MG63 (cell line): ENCODE results near the gene LY6G6D. TPM values are rescaled to one million over a fixed set of nuclear protein-coding genes. Genes with fewer than 3 reads are reported as not detected.

ENCODE experiments used
- DNase-seq: peaks from one replicate; pipeline ENCODE4 v3.0.0-alpha.2; 2020
- H3K27me3 ChIP-seq: fragments of 250-450 bp; sonication (Bioruptor Pico); 2 replicates; pipeline ENCODE4 v1.5.1; 2020; ENCODE audit warnings: mild to moderate bottlenecking, moderate library complexity
- H3K36me3 ChIP-seq: fragments of 250-450 bp; sonication (Bioruptor Pico); 2 replicates; pipeline ENCODE4 v1.5.1; 2020; ENCODE audit warnings: mild to moderate bottlenecking, moderate library complexity
- H3K4me3 ChIP-seq: fragments of 250-450 bp; sonication (Bioruptor Pico); 2 replicates; pipeline ENCODE4 v1.5.1; 2020; ENCODE audit warnings: mild to moderate bottlenecking, moderate library complexity
- H3K9me3 ChIP-seq: fragments of 250-450 bp; sonication (Bioruptor Pico); 2 replicates; pipeline ENCODE4 v1.5.1; 2020; ENCODE audit warnings: mild to moderate bottlenecking, moderate library complexity
- total RNA-seq: library from RNA; depleted of rRNA; stranded (reverse); fragments of >200 nt; shearing (Covaris generic); gene quantifications from 2 replicates; pipeline ENCODE4 v1.2.3, GENCODE V29; 2014; ENCODE audit warnings: low replicate concordance; rRNA removed

The LY6G6D gene, protein sequence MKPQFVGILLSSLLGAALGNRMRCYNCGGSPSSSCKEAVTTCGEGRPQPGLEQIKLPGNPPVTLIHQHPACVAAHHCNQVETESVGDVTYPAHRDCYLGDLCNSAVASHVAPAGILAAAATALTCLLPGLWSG
- not detected in 2 replicates for total RNA-seq

- Histone ChIP-seq H3K9me3 (no peaks in the 10 kb centered on the region), H3K27me3 (no peaks in the 10 kb centered on the region), H3K4me3 (no peak within 1 kb of the TSS), H3K36me3 (no peaks in the 10 kb centered on the region)
- DNase-seq, result no peak
Observed at GRCh38 chr6:31715022-31715958, at the start of gene LY6G6D. LY6G6D (plus strand) TSS chr6:31715348; CDS start chr6:31715356, 8 bp downstream.

DNA sequence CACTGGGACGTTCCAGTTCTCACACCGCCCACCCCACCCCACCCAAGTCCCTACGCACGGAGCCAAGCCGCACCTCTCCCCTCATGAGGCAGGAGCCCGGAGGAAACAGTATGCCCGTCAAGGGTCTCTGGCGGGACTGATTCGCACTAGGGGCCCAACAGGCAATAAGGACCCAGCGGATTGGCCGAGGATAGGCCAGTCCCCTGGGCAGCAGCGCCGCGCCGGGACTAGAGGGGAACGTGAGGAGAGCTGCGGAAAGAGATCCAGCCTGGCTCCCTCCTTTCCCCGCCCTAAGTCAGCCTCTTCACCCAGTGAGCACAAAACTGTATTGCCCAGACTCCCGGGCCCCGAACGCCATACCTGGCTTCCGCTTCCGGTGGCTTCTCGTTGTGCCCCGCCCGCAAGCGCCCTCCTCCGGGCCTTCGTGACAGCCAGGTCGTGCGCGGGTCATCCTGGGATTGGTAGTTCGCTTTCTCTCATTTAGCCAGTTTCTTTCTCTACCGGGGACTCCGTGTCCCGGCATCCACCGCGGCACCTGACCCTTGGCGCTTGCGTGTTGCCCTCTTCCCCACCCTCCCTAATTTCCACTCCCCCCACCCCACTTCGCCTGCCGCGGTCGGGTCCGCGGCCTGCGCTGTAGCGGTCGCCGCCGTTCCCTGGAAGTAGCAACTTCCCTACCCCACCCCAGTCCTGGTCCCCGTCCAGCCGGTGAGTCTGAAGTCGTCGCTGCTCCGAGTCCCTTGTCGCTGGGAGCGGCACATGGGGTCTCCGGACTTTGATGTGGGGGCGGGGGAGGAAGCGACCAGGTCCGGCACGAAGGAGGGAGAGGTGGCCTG, 49.4 kb upstream of the LY6G6D start, which contains the start of gene CSNK2B:
TSS of gene CSNK2B (plus strand) at position 580 of the 836 bp plus-strand sequence. CDS start 752 bp downstream, outside the sequence.
- DNase-seq, result peak; percentile 97
- Histone ChIP-seq H3K36me3 (peaks cover 47% of the 10 kb centered on the region), H3K4me3 (peak within 1 kb of the TSS; percentile 78), H3K27me3 (no peaks in the 10 kb centered on the region), H3K9me3 (no peaks in the 10 kb centered on the region)

- H3K36me3 ChIP-seq, result peaks cover 47% of the 10 kb centered on the region
- DNase-seq, result no peak
- no peaks in the 10 kb centered on the region for H3K9me3 ChIP-seq
Observed at GRCh38 chr6:31666337-31666965, 48.7 kb upstream of the LY6G6D start.

DNA sequence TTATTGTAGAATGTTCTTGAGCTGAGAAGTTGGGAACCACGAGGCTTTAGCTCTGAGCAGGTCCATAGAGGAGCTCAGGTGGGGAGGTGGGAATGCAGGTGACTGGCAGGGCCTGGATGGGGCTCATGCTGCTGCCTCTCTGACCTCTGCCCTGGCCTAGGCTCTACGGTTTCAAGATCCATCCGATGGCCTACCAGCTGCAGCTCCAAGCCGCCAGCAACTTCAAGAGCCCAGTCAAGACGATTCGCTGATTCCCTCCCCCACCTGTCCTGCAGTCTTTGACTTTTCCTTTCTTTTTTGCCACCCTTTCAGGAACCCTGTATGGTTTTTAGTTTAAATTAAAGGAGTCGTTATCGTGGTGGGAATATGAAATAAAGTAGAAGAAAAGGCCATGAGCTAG, 45.5 kb upstream of the LY6G6D start, which contains the start of gene LY6G5B:
TSS of gene LY6G5B (plus strand) at position 301 of the 400 bp plus-strand sequence. CDS start 975 bp downstream, outside the sequence.
- H3K9me3 ChIP-seq, result no peaks in the 10 kb centered on the region
- peaks cover 39% of the 10 kb centered on the region for H3K36me3 ChIP-seq

More at GRCh38 chr6:31666337-31666965, 48.7 kb upstream of the LY6G6D start:
- peak overlapping the region; percentile 78 for H3K4me3 ChIP-seq
- H3K27me3 ChIP-seq, result no peaks in the 10 kb centered on the region

GRCh38 chr6:31676322-31676903, 38.7 kb upstream of the LY6G6D start:
- no peak overlapping the region for H3K4me3 ChIP-seq
- no peaks in the 10 kb centered on the region for H3K27me3 ChIP-seq
- H3K36me3 ChIP-seq, result peaks cover 4% of the 10 kb centered on the region
- no peaks in the 10 kb centered on the region for H3K9me3 ChIP-seq
- no peak for DNase-seq

More for the DNA sequence above, 45.5 kb upstream of the LY6G6D start, which contains the start of gene LY6G5B:
- no peak within 1 kb of the TSS for H3K4me3 ChIP-seq
- DNase-seq, result no peak
- no peaks in the 10 kb centered on the region for H3K27me3 ChIP-seq

DNA sequence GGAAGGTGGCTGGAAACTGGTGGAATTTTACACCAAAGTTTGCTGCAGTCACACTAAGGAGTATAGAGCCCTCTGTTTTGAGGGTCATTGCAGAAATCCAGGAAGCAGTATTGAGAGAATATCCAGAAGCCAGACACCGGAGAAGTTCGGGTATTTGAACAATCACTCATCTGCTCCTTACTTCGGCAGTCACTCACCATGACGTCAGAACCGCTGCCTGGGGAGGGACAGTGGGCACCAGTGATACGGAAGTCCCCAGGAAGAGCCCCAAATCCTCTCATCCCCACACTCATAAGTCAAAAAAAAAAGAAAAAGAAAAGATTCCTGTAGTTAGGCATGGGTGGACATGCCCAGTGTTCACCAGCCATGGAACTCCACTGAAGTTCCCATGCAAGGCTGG, 38.2 kb upstream of the LY6G6D start:
- no peaks in the 10 kb centered on the region for H3K27me3 ChIP-seq
- DNase-seq, result no peak
- H3K4me3 ChIP-seq, result no peak overlapping the region
- peaks cover 4% of the 10 kb centered on the region for H3K36me3 ChIP-seq
- no peaks in the 10 kb centered on the region for H3K9me3 ChIP-seq

- Histone ChIP-seq H3K9me3 (no peaks in the 10 kb centered on the region), H3K4me3 (no peak overlapping the region), H3K36me3 (no peaks in the 10 kb centered on the region), H3K27me3 (no peaks in the 10 kb centered on the region)
- no peak for DNase-seq
Observed at GRCh38 chr6:31677955-31678354, 37.2 kb upstream of the LY6G6D start.

DNA sequence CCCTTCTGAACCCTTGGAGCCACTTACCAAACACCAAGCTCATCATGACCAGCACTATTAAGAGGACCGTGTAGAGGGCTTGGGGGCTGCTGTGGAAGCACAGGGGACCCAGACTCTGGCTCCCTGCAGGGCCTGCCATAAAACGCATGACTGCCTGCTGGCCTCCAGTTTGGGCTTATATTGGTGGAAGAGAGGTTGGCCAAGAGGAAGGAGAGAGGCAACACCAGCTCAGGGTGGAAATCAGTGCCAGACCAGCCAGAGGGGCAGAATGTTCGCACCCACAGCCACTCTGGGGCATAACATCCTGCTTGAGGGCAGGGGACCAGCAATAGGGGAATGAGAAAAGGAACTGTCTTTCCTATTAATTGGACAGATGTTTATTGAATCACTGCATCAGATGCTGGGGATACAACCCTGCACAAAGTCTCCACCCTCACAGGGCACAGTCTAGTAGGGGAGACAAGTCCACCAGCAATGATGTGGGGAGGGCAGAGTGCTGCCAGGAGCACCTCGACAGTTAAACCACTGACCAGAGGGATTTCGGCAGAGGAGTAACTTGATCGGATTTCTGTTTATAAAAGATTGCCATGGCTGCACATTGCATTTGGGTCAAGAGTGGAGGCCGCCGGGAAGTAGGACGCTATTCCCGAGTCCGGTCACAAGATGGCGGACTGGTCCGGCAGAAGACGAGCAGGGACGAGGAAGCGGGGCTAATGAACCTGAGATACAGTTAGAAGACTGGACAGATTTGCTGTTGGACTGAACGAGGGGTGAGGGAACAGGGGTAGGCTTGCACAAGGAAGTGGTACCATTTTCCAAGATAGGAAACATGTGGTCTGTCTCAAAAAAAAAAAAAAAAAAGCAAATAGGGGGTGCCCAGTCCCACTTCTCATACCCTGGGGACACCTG, 34.7 kb upstream of the LY6G6D start, which contains the start of gene LY6G5C:
TSS of gene LY6G5C (minus strand) at position 842 of the 909 bp plus-strand sequence. CDS start at position 148, 694 bp downstream.
- no peaks in the 10 kb centered on the region for H3K27me3 ChIP-seq
- H3K4me3 ChIP-seq, result peak within 1 kb of the TSS; percentile 27
- H3K36me3 ChIP-seq, result no peaks in the 10 kb centered on the region
- DNase-seq, result peak; percentile 68
- no peaks in the 10 kb centered on the region for H3K9me3 ChIP-seq

DNA sequence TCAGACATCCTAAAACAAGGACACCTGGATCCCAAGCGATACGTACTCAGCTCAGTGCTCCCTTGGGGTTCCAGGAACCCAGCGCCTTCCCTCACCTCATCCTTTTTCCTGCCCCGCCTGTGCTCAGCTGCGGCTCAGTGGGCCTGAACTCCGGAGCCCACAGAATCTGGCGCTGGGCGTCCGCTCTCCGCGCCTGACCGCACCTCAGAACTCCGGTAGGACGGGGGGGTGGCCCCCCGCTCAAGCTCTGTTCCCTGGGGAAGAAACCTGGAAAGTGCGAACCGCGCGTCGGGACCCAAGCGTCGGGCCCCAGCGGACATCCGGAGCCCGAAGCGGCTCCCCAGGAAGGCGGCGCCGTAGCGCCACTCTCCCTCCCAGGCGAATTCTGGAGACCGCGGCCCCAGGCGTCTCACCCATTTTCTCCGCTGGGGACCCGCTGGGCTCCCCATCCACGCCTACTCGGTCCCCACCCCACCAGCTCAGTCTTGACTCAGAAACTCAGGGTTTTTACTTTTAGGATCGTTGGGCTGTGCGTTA, 33.9 kb upstream of the LY6G6D start:
- H3K36me3 ChIP-seq, result no peaks in the 10 kb centered on the region
- DNase-seq, result peak; percentile 20
- peak overlapping the region; percentile 27 for H3K4me3 ChIP-seq
- no peaks in the 10 kb centered on the region for H3K9me3 ChIP-seq
- H3K27me3 ChIP-seq, result no peaks in the 10 kb centered on the region

- H3K36me3 ChIP-seq, result no peaks in the 10 kb centered on the region
- H3K9me3 ChIP-seq, result no peaks in the 10 kb centered on the region
- no peak for DNase-seq
- H3K4me3 ChIP-seq, result no peak overlapping the region
- H3K27me3 ChIP-seq, result no peaks in the 10 kb centered on the region
Observed at GRCh38 chr6:31683591-31683990, 31.6 kb upstream of the LY6G6D start.

DNA sequence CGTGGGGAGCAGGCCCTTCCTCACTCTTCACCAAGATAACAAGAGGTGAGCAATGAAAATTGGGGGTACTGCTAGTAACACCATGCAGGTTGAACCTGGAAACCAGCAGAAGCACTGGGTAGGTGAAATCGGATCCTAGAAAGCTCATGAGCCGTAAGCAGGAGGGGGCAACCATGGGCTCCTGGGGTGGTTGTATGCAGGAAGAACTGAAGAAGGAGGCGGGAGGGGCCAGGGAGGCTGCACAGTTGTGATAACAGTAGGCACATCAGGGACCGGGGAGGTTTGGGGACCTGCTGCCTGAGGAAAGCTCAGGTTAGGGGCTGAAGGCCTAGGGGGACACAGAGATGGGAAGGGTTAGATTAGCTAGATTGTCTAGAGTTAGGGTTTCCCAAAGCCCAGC, 28.7 kb upstream of the LY6G6D start:
- no peak for DNase-seq
- Histone ChIP-seq H3K36me3 (no peaks in the 10 kb centered on the region), H3K9me3 (no peaks in the 10 kb centered on the region), H3K4me3 (no peak overlapping the region), H3K27me3 (no peaks in the 10 kb centered on the region)

GRCh38 chr6:31687321-31687720, 27.8 kb upstream of the LY6G6D start:
- no peaks in the 10 kb centered on the region for H3K36me3 ChIP-seq
- H3K9me3 ChIP-seq, result no peaks in the 10 kb centered on the region
- H3K4me3 ChIP-seq, result no peak overlapping the region
- no peak for DNase-seq
- H3K27me3 ChIP-seq, result no peaks in the 10 kb centered on the region

- no peaks in the 10 kb centered on the region for H3K9me3 ChIP-seq
- no peaks in the 10 kb centered on the region for H3K36me3 ChIP-seq
- DNase-seq, result no peak
Observed at GRCh38 chr6:31687860-31688693, 27.1 kb upstream of the LY6G6D start.

More at GRCh38 chr6:31687860-31688693, 27.1 kb upstream of the LY6G6D start:
- Histone ChIP-seq H3K4me3 (no peak overlapping the region), H3K27me3 (no peaks in the 10 kb centered on the region)
